ENCODE results near the gene AUTS2.

- TF ChIP-seq TAF1 (IDR thresholded peaks at IDR 0.05; ENCODE audit: borderline replicate concordance, low read depth, low read length) (no peak), POLR2AphosphoS5 (IDR thresholded peaks at IDR 0.05; ENCODE audit: low read depth, low read length) (no peak), POLR2A (IDR thresholded peaks at IDR 0.05; ENCODE audit: low read depth, low read length) (no peak)
These were observed 774.7 kb downstream of the AUTS2 start for GRCh38 chr7:70372768-70373515.
